A549 (cell line): Measurements from ENCODE around the gene IL36B.

Experiments used
- PHF8 ChIP-seq: fragments of 200-600 bp; sonication (generic); IDR thresholded peaks from 2 replicates; pipeline ENCODE4 v1.6.1; 2016; ENCODE audit warnings: low read depth, mild to moderate bottlenecking, antibody characterized with exemption, moderate library complexity, borderline replicate concordance
- TF ChIP-seq, protein P1 (sequence below): fragments of >200 bp; sonication (Bioruptor Twin); formaldehyde crosslinking; IDR thresholded peaks from 3 replicates; pipeline ENCODE4 v1.5.1; 2016

DNA sequence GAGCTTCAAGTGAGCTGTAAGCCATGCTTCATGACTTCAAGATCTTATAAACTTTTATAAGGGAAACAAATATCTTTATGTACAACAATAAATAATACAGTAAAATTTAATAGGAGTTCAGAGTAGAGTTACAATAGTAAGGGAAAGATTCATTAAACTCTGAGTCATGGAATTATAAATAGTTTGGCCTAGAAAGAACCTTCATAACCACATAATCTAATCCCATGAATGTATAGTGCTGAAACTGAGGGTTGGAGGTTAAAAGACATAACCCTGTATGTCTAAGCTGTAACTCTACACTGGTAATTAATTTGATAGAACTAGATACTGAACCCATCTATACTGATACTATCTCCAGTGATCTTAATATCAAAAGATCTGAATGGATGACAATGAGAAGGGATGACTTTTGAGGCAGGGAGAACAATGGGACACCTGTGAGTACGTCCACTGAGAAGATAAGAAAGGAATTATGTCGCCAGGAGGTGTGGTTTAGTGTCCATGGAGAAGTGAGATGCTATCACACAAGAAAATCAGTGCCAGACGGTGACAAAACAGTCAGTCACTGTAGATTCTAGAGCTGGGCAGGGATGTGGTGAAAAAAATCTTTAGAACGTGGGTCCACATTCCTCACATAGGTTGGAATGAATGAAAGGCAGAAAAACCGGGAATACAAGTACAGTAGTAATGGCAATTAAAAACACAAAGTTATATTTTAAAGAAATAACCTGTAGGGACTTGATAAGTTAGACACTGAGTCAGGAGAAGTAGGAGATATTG is 16.2 kb upstream of the IL36B start:
- TF ChIP-seq, protein P1, sequence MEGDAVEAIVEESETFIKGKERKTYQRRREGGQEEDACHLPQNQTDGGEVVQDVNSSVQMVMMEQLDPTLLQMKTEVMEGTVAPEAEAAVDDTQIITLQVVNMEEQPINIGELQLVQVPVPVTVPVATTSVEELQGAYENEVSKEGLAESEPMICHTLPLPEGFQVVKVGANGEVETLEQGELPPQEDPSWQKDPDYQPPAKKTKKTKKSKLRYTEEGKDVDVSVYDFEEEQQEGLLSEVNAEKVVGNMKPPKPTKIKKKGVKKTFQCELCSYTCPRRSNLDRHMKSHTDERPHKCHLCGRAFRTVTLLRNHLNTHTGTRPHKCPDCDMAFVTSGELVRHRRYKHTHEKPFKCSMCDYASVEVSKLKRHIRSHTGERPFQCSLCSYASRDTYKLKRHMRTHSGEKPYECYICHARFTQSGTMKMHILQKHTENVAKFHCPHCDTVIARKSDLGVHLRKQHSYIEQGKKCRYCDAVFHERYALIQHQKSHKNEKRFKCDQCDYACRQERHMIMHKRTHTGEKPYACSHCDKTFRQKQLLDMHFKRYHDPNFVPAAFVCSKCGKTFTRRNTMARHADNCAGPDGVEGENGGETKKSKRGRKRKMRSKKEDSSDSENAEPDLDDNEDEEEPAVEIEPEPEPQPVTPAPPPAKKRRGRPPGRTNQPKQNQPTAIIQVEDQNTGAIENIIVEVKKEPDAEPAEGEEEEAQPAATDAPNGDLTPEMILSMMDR = no peak
- no peak for TF ChIP-seq PHF8
